Placental epithelial cell (primary cell): Measurements from ENCODE around the gene KDM1B. TPM values are rescaled to one million over a fixed set of nuclear protein-coding genes. Genes with fewer than 3 reads are reported as not detected.

ENCODE experiments used
- small RNA-seq: library from RNA; depleted of rRNA; stranded (forward); fragments of <200 nt; gene quantifications from one replicate; pipeline ENCODE3, GENCODE V24; 2012
- total RNA-seq: library from RNA; depleted of rRNA; stranded (reverse); fragments of >200 nt; gene quantifications from 2 replicates; pipeline ENCODE4 v1.2.3, GENCODE V29; 2012

Gene KDM1B
- 13.3 and 17.8 TPM in 2 replicates for total RNA-seq

DNA sequence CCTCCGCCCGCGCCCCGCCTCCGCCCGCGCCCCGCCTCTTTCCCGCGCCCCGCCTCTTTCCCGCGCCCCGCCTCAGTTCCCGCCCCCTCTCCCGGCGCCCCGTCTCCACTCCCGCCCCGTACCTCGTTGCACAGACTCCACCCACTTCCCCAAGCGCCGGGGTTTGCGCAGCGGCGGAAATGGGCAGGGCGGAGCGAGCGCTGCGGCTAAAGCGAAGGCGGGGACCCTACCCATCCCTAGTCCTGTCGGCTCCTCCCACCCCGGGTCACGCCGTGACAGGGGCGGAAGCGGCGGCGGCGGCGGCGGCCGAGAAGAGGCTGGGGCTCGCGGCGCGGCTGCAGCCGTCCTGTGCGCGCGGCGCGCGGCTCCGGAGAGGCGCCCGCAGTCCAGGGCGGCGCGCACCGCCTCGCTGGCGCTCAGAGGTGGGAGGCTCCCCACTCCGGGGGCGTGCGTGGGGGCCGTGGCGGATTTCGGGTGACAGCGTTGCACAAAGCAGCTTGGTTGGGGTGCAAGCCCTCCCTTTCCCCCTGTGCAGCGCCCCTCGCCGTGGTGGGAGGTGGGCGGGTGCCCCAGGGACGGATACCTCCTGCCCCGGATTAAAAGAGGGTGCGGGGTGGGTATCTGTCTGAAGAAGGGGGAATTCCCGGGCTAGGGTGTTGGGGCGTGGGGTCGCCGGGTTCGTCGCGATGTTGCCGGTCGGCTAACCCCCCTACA, at the start of gene KDM1B:
Gene KDM1B, plus strand, starts transcription at position 273 of the 714 bp plus-strand sequence. CDS start 4,474 bp downstream, outside the sequence.

GRCh38 chr6:18122128-18123093, 32.8 kb upstream of the KDM1B start, which contains the start of gene NHLRC1:
Gene NHLRC1, minus strand, starts transcription at chr6:18122677. Its CDS starts 71 bp downstream, at chr6:18122606.

DNA sequence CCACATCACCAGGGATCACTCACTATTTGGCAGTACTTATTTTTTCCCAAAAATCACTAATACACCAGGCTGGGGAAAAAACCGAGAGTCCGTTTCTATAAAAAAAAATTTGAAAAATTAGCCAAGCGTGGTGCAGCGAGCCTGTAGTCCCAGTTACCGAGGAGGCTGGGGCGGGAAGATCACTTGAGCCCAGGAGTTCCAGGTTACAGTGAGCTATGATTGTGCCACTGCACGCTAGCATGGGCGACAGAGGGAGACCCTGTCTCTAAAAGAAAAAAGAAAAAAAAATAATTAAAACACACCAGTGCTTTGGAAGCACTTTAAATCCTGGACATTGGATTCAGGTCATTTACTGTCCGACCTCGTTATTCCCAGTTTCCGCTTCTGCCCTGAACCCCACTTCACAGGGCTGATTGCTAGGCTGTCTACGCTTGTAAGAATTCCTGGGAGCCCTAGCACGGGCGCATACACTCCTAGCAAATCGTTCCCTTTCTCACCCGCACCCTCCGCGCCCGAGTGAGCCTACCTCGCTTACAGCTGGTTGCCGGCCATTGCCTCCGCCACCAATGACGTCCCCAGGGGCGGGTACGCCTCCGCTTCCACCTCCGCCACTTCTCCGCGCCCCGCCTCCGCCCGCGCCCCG, 594 bp upstream of the KDM1B start, which contains the start of gene TPMT:
Gene TPMT, minus strand, starts transcription at position 571 of the 643 bp plus-strand sequence. CDS start 5,950 bp downstream, outside the sequence.

DNA sequence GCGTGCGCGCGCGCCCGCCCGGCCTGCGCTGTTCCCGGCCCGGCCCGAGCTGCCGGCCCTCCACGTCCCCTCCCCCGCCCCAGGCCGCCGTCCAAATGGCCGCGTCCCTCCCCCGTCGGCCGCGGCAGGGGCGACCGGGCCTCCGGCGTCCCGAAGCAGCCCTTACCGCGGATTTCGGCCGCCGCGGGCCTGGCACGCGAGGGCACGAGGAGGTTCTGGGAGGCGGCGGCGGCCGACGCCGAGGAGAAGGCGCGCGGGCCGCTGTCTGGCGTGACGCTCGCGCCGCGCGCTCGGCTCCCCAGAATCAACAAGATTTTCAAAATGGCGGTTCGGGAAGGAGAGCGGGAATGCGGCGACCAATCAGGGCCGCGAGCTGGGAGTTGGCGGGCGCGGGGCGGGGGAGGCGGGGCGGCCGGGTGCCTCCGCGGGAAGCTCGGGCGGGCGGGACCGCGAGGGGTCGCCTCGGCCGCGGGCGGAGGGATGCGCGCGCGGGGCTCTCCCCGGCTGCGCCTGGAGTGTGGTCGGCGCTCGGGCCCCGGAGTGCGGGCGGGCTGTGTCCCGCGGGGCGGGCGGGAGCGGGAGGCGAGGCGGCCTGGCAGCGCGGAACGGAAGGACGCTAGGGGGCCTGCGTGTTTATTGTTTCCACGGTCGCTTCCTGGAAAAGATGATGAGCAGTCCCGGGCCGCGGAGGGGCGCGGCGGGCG, 109.1 kb downstream of the KDM1B start, which contains the start of gene DEK:
Gene DEK, minus strand, starts transcription at position 312 of the 704 bp plus-strand sequence. CDS start 543 bp downstream, outside the sequence.

Small RNAs within 50 kb of the gene (small RNA-seq; reads per million reads assigned to genes)
- not detected for gene RF00019

Other genes with a start within 250 kb of the KDM1B start
- 60.9 and 71.8 TPM in 2 replicates for gene KIF13A, start 167.8 kb upstream of the KDM1B start, total RNA-seq
- 3.1 and 3.9 TPM in 2 replicates for gene NHLRC1, start 32.7 kb upstream of the KDM1B start, total RNA-seq
- 7.5 and 8.7 TPM in 2 replicates for gene TPMT, start 345 bp upstream of the KDM1B start, total RNA-seq
- gene DEK, start 109.1 kb downstream of the KDM1B start, total RNA-seq = 36.1 and 62.0 TPM in 2 replicates
- 2.7 and 26.9 TPM in 2 replicates for gene RNF144B, start 231.9 kb downstream of the KDM1B start, total RNA-seq